DND-41 (cell line): Measurements from ENCODE around the gene RNF130.

ENCODE experiments used
- EZH2 ChIP-seq: IDR thresholded peaks from 3 replicates; pipeline ENCODE4 v1.6.1; 2012; ENCODE audit warnings: borderline replicate concordance, low read depth, mild to moderate bottlenecking, moderate library complexity, low read length, inconsistent platforms; ENCODE audit not compliant: severe bottlenecking
- TF ChIP-seq, protein P1 (sequence below): IDR thresholded peaks from 2 replicates; pipeline ENCODE4 v1.5.1; 2012; ENCODE audit warnings: borderline replicate concordance, low read length, moderate library complexity, mild to moderate bottlenecking; ENCODE audit not compliant: poor library complexity, severe bottlenecking; ENCODE audit errors: extremely low read depth

GRCh38 chr5:179974246-179974945 is 97.2 kb downstream of the RNF130 start:
- TF ChIP-seq, protein P1, sequence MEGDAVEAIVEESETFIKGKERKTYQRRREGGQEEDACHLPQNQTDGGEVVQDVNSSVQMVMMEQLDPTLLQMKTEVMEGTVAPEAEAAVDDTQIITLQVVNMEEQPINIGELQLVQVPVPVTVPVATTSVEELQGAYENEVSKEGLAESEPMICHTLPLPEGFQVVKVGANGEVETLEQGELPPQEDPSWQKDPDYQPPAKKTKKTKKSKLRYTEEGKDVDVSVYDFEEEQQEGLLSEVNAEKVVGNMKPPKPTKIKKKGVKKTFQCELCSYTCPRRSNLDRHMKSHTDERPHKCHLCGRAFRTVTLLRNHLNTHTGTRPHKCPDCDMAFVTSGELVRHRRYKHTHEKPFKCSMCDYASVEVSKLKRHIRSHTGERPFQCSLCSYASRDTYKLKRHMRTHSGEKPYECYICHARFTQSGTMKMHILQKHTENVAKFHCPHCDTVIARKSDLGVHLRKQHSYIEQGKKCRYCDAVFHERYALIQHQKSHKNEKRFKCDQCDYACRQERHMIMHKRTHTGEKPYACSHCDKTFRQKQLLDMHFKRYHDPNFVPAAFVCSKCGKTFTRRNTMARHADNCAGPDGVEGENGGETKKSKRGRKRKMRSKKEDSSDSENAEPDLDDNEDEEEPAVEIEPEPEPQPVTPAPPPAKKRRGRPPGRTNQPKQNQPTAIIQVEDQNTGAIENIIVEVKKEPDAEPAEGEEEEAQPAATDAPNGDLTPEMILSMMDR, result no peak
- no peak for TF ChIP-seq EZH2
